Mesenchymal stem cell (in vitro differentiated cells and primary cell): ENCODE results near the gene LSP1.

Source experiments
- DNase-seq: peaks from one replicate; pipeline ENCODE4 v3.0.0-alpha.2; 2013
- H2AFZ ChIP-seq: one replicate; pipeline ENCODE4 v1.6.1; 2013; ENCODE audit warnings: low read depth, mild to moderate bottlenecking, control low read depth, inconsistent platforms, low read length, moderate library complexity
- H2AK5ac ChIP-seq: 2 replicates; pipeline ENCODE4 v1.6.1; 2013; ENCODE audit warnings: low read length, moderate library complexity, mild to moderate bottlenecking, inconsistent platforms; ENCODE audit not compliant: severe bottlenecking
- H2BK120ac ChIP-seq: one replicate; pipeline ENCODE4 v1.6.1; 2013; ENCODE audit warnings: low read depth, mild to moderate bottlenecking, inconsistent platforms, low read length, moderate library complexity
- H2BK12ac ChIP-seq, 2 experiments: one replicate each; pipeline ENCODE4 v1.6.1; 2013; ENCODE audit warnings: inconsistent platforms in 2 of 2, low read length in 2 of 2, mild to moderate bottlenecking in 2 of 2, moderate library complexity in 2 of 2, control low read depth in 1 of 2
- H2BK15ac ChIP-seq: one replicate; pipeline ENCODE4 v1.6.1; 2013; ENCODE audit warnings: mild to moderate bottlenecking, low read depth, inconsistent platforms; ENCODE audit not compliant: poor library complexity, severe bottlenecking
- H2BK5ac ChIP-seq: 2 replicates; pipeline ENCODE4 v1.6.1; 2013; ENCODE audit warnings: low read depth, mild to moderate bottlenecking, low read length, control low read depth, inconsistent platforms; ENCODE audit not compliant: poor library complexity, severe bottlenecking
- H3K14ac ChIP-seq, 2 experiments: one replicate each; pipeline ENCODE4 v1.6.1; 2013; ENCODE audit warnings: inconsistent platforms in 2 of 2, low read length in 2 of 2, control low read depth in 1 of 2, mild to moderate bottlenecking in 1 of 2, moderate library complexity in 1 of 2
- H3K18ac ChIP-seq, 2 experiments: one replicate each; pipeline ENCODE4 v1.6.1; 2013; ENCODE audit warnings: inconsistent platforms in 2 of 2, low read length in 2 of 2, control low read depth in 1 of 2, low read depth in 1 of 2, mild to moderate bottlenecking in 1 of 2
- H3K23ac ChIP-seq, 2 experiments: one replicate each; pipeline ENCODE4 v1.6.1; 2013; ENCODE audit warnings: inconsistent platforms in 2 of 2, low read length in 2 of 2, mild to moderate bottlenecking in 2 of 2, moderate library complexity in 2 of 2, control low read depth in 1 of 2
- H3K27ac ChIP-seq: 2 replicates; pipeline ENCODE4 v1.5.1; 2013; ENCODE audit warnings: mild to moderate bottlenecking, moderate library complexity, low read length, control low read depth, inconsistent platforms; ENCODE audit not compliant: poor library complexity, severe bottlenecking
- H3K27me3 ChIP-seq, 2 experiments: 2 replicates each; pipeline versions ENCODE4 v1.6.1 to v1.7.0; 2013; ENCODE audit warnings: low read length in 2 of 2, mild to moderate bottlenecking in 2 of 2, moderate library complexity in 2 of 2, control low read depth in 1 of 2, inconsistent platforms in 1 of 2; ENCODE audit not compliant: control insufficient read depth in 1 of 2, insufficient read depth in 1 of 2
- H3K36me3 ChIP-seq, 2 experiments: 2 replicates each; pipeline versions ENCODE4 v1.6.1 to v1.7.0; 2013; ENCODE audit warnings: low read length in 2 of 2, control low read depth in 1 of 2, inconsistent platforms in 1 of 2, low read depth in 1 of 2, mild to moderate bottlenecking in 1 of 2; ENCODE audit not compliant: insufficient read depth in 2 of 2, control insufficient read depth in 1 of 2
- H3K4ac ChIP-seq, 2 experiments: one replicate each; pipeline ENCODE4 v1.6.1; 2013; ENCODE audit warnings: inconsistent platforms in 2 of 2, low read length in 2 of 2, mild to moderate bottlenecking in 2 of 2, moderate library complexity in 2 of 2, control low read depth in 1 of 2, low read depth in 1 of 2
- H3K4me1 ChIP-seq: 2 replicates; pipeline ENCODE4 v1.6.1; 2013; ENCODE audit warnings: low read depth, low read length, control low read depth; ENCODE audit not compliant: control insufficient read depth, insufficient read depth
- H3K4me2 ChIP-seq: 2 replicates; pipeline ENCODE4 v1.6.1; 2013; ENCODE audit warnings: low read length, mild to moderate bottlenecking, inconsistent platforms; ENCODE audit not compliant: poor library complexity, severe bottlenecking
- H3K4me3 ChIP-seq, 2 experiments: 2 replicates each; pipeline versions ENCODE4 v1.5.1 to v1.7.0; 2013; ENCODE audit warnings: low read length in 2 of 2, mild to moderate bottlenecking in 2 of 2, control low read depth in 1 of 2, low read depth in 1 of 2; ENCODE audit not compliant: insufficient read depth in 1 of 2
- H3K79me1 ChIP-seq: replicated peaks from 2 replicates; pipeline ENCODE4 v1.6.1; 2013; ENCODE audit warnings: mild to moderate bottlenecking, control low read depth, low read length, inconsistent platforms; ENCODE audit not compliant: poor library complexity, severe bottlenecking
- H3K9ac ChIP-seq: 2 replicates; pipeline ENCODE4 v1.7.0; 2013; ENCODE audit warnings: mild to moderate bottlenecking, low read length, moderate library complexity
- H3K9me3 ChIP-seq: 2 replicates; pipeline ENCODE4 v1.7.0; 2013; ENCODE audit warnings: mild to moderate bottlenecking, low read length; ENCODE audit not compliant: control insufficient read depth
- H4K8ac ChIP-seq: one replicate; pipeline ENCODE4 v1.6.1; 2013; ENCODE audit warnings: inconsistent platforms, mild to moderate bottlenecking, low read length, moderate library complexity
- H4K91ac ChIP-seq: one replicate; pipeline ENCODE4 v1.6.1; 2013; ENCODE audit warnings: mild to moderate bottlenecking, low read length, inconsistent platforms
- WGBS: methylation state at CpG from one replicate; pipeline ENCODE4 v1.1.7; 2013; ENCODE audit warnings: mixed read lengths; 5-methylcytosine and 5-hydroxymethylcytosine counted together

Gene LSP1

DNA sequence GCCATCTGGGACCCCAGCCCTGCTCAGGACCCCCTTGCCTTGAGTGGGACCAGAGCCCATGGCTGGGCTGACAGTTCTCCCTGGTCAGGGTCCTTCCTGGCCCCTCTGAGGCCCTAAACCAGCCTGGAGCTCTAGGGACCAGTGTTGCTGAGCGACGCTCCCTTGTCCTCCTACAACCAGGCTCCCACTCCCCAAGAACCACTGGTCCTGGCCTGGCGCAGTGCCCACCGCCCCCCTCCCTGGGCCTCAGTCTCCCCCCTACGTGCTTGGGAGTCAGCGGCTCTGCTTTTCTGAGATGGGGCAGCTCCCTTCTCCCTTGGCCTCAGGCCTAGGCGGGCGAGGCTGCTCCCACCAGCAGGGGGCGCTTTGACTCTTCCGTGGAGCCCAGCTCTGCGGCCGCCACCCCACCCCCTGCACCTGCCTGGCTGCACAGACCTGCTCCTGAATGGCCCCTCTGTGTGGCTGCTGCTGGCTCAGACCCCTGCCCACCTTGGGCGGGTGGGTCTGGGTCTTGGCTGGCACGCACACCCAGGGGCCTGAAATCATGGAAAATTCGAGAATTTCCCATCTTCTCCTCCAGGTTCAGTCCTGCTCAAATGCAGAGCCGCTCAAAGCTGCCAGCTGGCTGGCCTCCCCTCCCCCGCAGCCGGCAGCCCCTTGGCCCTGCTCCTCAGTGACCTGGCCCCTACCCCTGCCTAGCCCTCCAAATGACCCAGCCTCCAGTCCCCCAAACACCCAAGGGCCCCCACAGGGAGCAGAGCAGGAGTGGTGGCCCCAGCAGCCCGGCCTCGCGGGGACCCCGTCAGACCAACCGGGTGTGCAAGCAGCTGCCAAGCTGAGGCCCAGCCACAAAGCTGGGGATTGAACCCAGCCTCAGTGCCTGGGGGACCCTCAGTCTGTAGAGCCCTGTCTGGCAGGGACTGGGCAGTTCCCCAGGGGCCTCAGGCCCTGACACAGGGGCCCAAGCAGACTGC lies 29.7 kb downstream of the LSP1 start:
- Histone ChIP-seq H3K79me1 (no peaks in the 10 kb centered on the region), H3K4me3 (peak overlapping the region in 1 of 2 experiments; percentile 56), H2BK12ac (peak overlapping the region; percentile 49 to 82), H3K27me3 (no peaks in the 10 kb centered on the region), H3K9ac (peak overlapping the region; percentile 88), H2AFZ (peak overlapping the region; percentile 36), H3K4me2 (no peak overlapping the region), H3K9me3 (no peaks in the 10 kb centered on the region), H3K4ac (peak overlapping the region; percentile 46 to 65), H3K27ac (no peak overlapping the region), H3K4me1 (peaks cover 31% of the 10 kb centered on the region), H2BK120ac (no peak overlapping the region), H3K36me3 (peaks cover 5 to 48% of the 10 kb centered on the region in 2 experiments), H4K91ac (peak overlapping the region; percentile 85), H2BK15ac (peak overlapping the region; percentile 82), H2AK5ac (no peak overlapping the region), H3K23ac (no peak overlapping the region), H3K18ac (peak overlapping the region; percentile 3 to 81), H2BK5ac (no peak overlapping the region), H4K8ac (peak overlapping the region; percentile 66), H3K14ac (no peak overlapping the region)
- DNase-seq, result peak; percentile 61
- 34% methylated on average over 23 of the region's 23 CpGs for WGBS

DNA sequence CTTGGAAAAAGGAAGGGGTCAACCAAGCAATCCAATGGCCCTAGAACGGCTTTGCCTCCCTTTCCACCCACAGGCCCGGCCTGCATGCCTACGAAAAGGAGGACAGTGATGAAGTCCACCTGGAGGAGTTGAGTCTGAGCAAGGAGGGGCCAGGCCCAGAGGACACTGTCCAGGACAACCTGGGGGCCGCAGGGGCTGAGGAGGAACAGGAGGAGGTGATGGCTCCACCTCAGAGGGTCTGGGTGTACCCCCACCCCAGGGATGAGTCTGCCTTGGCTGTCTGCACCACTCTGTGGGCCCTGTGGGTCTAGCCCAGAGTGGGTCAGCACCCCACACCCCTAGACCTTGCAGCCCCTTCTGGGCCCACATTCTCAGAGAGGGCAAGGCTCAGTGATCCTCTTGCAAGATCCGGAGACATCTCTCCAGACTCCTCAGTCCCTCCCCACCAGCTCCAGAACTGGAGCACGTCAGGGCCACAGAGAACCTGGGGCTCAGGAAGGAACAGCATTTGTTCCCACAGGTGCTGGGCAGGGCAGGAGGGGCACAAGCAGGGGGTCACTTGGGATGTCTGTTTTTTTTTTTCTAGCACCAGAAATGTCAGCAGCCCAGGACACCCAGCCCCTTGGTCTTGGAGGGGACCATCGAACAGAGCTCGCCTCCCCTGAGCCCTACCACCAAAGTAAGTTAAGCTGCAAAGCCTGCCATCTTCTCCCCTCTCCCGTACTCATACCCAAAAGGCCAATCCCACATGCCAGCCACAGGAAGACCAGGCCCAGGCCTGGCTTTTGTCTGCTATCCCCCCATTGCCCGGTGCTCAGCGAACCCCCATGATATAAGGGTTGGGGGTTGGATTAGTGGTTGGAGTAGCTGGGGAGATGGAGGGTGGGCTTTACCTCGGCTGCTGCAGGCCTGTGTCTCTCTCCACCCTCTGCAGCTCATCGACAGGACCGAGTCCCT lies 30.7 kb downstream of the LSP1 start:
- no peak for DNase-seq

GRCh38 chr11:1884303-1884700 lies 31.4 kb downstream of the LSP1 start:
- Histone ChIP-seq H2AK5ac (no peak overlapping the region), H2BK12ac (no peak overlapping the region), H3K79me1 (no peaks in the 10 kb centered on the region), H2BK5ac (no peak overlapping the region), H2BK15ac (no peak overlapping the region), H3K9me3 (no peaks in the 10 kb centered on the region), H3K27ac (no peak overlapping the region), H2BK120ac (no peak overlapping the region), H3K18ac (no peak overlapping the region), H3K27me3 (no peaks in the 10 kb centered on the region), H3K4me1 (peaks cover 23% of the 10 kb centered on the region), H2AFZ (no peak overlapping the region), H3K4me3 (no peak overlapping the region), H4K91ac (no peak overlapping the region), H3K4me2 (no peak overlapping the region), H3K36me3 (peaks cover 11 to 64% of the 10 kb centered on the region in 2 experiments), H3K9ac (no peak overlapping the region), H3K4ac (no peak overlapping the region), H3K14ac (no peak overlapping the region), H4K8ac (no peak overlapping the region), H3K23ac (no peak overlapping the region)
- DNase-seq, result no peak
- WGBS, result 71% methylated on average over 5 of the region's 5 CpGs

More for the DNA sequence above, 30.7 kb downstream of the LSP1 start:
- Histone ChIP-seq H3K27ac (no peak overlapping the region), H3K27me3 (no peaks in the 10 kb centered on the region), H3K4me1 (peaks cover 23% of the 10 kb centered on the region), H2BK15ac (no peak overlapping the region), H3K79me1 (no peaks in the 10 kb centered on the region), H2BK120ac (no peak overlapping the region), H2BK12ac (no peak overlapping the region), H4K91ac (no peak overlapping the region), H2BK5ac (no peak overlapping the region), H2AK5ac (no peak overlapping the region), H3K18ac (no peak overlapping the region), H4K8ac (no peak overlapping the region), H3K14ac (no peak overlapping the region), H3K4me2 (no peak overlapping the region), H3K9ac (no peak overlapping the region), H3K9me3 (no peaks in the 10 kb centered on the region), H2AFZ (no peak overlapping the region), H3K4ac (no peak overlapping the region), H3K23ac (no peak overlapping the region), H3K36me3 (peaks cover 8 to 59% of the 10 kb centered on the region in 2 experiments), H3K4me3 (no peak overlapping the region)
- 93% methylated on average over 13 of the region's 14 CpGs for WGBS
